Neural cell (in vitro differentiated cells): ENCODE measurements around the gene LPP. TPM values are rescaled to one million over a fixed set of nuclear protein-coding genes. Genes with fewer than 3 reads are reported as not detected.

Experiments used
- H2AFZ ChIP-seq: fragments of 200-600, 300-800 bp; sonication (generic), shearing (Covaris generic); 2 replicates; pipeline ENCODE4 v1.6.0; 2014; ENCODE audit warnings: low read depth, mild to moderate bottlenecking, antibody characterized with exemption, low read length, moderate library complexity
- H3F3A ChIP-seq: fragments of 200-600 bp; shearing (Covaris generic); 2 replicates; pipeline ENCODE4 v1.6.1; 2016; ENCODE audit warnings: mild to moderate bottlenecking, moderate library complexity, mixed read lengths, antibody characterized with exemption, low read length; ENCODE audit not compliant: insufficient read depth, poor library complexity, severe bottlenecking
- H3K27ac ChIP-seq: fragments of 200-600, 300-800 bp; sonication (generic), shearing (Covaris generic); 2 replicates; pipeline ENCODE4 v1.5.1; 2014; ENCODE audit warnings: mild to moderate bottlenecking, low read length, moderate library complexity
- H3K27me3 ChIP-seq: fragments of 300-800, 200-600 bp; sonication (generic), shearing (Covaris generic); 2 replicates; pipeline ENCODE4 v1.6.0; 2014; ENCODE audit warnings: mild to moderate bottlenecking, low read depth, low read length, moderate library complexity; ENCODE audit not compliant: insufficient read depth
- H3K36me3 ChIP-seq: fragments of 300-800, 200-600 bp; sonication (generic), shearing (Covaris generic); 2 replicates; pipeline ENCODE4 v1.5.1; 2014; ENCODE audit warnings: mild to moderate bottlenecking, antibody characterized with exemption, low read length, moderate library complexity; ENCODE audit not compliant: insufficient read depth
- H3K4me2 ChIP-seq: fragments of 300-800, 200-600 bp; sonication (generic), shearing (Covaris generic); 2 replicates; pipeline ENCODE4 v1.6.0; 2014; ENCODE audit warnings: mild to moderate bottlenecking, low read length
- H3K4me3 ChIP-seq: fragments of 300-800, 200-600 bp; sonication (generic), shearing (Covaris generic); 2 replicates; pipeline ENCODE4 v1.5.1; 2014; ENCODE audit warnings: mild to moderate bottlenecking, low read length, moderate library complexity
- H3K79me2 ChIP-seq: fragments of 200-600 bp; shearing (Covaris generic); replicated peaks from 2 replicates; pipeline ENCODE4 v1.6.0; 2014; ENCODE audit warnings: mild to moderate bottlenecking, low read length, moderate library complexity; ENCODE audit not compliant: insufficient read depth
- H3K9ac ChIP-seq: fragments of 300-800, 200-600 bp; sonication (generic), shearing (Covaris generic); 2 replicates; pipeline ENCODE4 v1.6.1; 2016; ENCODE audit warnings: mild to moderate bottlenecking, low read length, mixed read lengths
- H3K9me2 ChIP-seq: fragments of 200-600 bp; shearing (Covaris generic); 2 replicates; pipeline ENCODE4 v1.6.1; 2016; ENCODE audit warnings: mild to moderate bottlenecking, low read length, mixed read lengths; ENCODE audit not compliant: insufficient read depth
- H3K9me3 ChIP-seq: fragments of 200-600, 300-800 bp; sonication (generic), shearing (Covaris generic); 2 replicates; pipeline ENCODE4 v1.6.1; 2016; ENCODE audit warnings: mild to moderate bottlenecking, mixed run types, low read length, moderate library complexity, mixed read lengths
- H4K20me1 ChIP-seq: fragments of 200-600 bp; shearing (Covaris generic); 2 replicates; pipeline ENCODE4 v1.6.1; 2016; ENCODE audit warnings: mild to moderate bottlenecking, mixed run types; ENCODE audit not compliant: insufficient read depth
- CTCF ChIP-seq: fragments of 450-650 bp; IDR thresholded peaks from 2 replicates; pipeline ENCODE4 v1.5.1; 2014; ENCODE audit warnings: antibody characterized with exemption, mild to moderate bottlenecking, moderate library complexity; ENCODE audit not compliant: poor library complexity, severe bottlenecking
- EP300 ChIP-seq: fragments of 450-650 bp; conservative IDR thresholded peaks from 2 replicates; pipeline ENCODE4 v1.6.1; 2014; ENCODE audit warnings: antibody characterized with exemption, mild to moderate bottlenecking, moderate library complexity; ENCODE audit not compliant: poor library complexity, severe bottlenecking
- EZH2 ChIP-seq: fragments of 200-600, 300-800 bp; shearing (Covaris generic), sonication (generic); IDR thresholded peaks from 2 replicates; pipeline ENCODE4 v1.6.1; 2014; ENCODE audit warnings: antibody characterized with exemption, low read length, borderline replicate concordance, mild to moderate bottlenecking; ENCODE audit not compliant: insufficient read depth, poor library complexity, severe bottlenecking
- MXI1 ChIP-seq: fragments of 450-650 bp; conservative IDR thresholded peaks from 2 replicates; pipeline ENCODE4 v1.6.1; 2014; ENCODE audit warnings: antibody characterized with exemption, mild to moderate bottlenecking; ENCODE audit not compliant: poor library complexity, severe bottlenecking
- POLR2AphosphoS5 ChIP-seq: IDR thresholded peaks from 2 replicates; pipeline ENCODE4 v1.6.1; 2012
- RAD21 ChIP-seq: fragments of 450-650 bp; conservative IDR thresholded peaks from 2 replicates; pipeline ENCODE4 v1.6.1; 2014; ENCODE audit warnings: antibody characterized with exemption, mild to moderate bottlenecking, moderate library complexity
- REST ChIP-seq: IDR thresholded peaks from 2 replicates; pipeline ENCODE4 v1.6.1; 2012; ENCODE audit warnings: borderline replicate concordance
- SMC3 ChIP-seq: fragments of 450-650 bp; conservative IDR thresholded peaks from 2 replicates; pipeline ENCODE4 v1.6.1; 2014; ENCODE audit warnings: antibody characterized with exemption, mild to moderate bottlenecking, moderate library complexity; ENCODE audit not compliant: poor library complexity
- TAF1 ChIP-seq: IDR thresholded peaks from 2 replicates; pipeline ENCODE4 v1.6.1; 2012; ENCODE audit warnings: low read depth
- polyA plus RNA-seq: library from polyadenylated mRNA; depleted of rRNA; stranded (reverse); fragments of >200 nt; gene quantifications from 2 replicates; pipeline ENCODE4 v1.2.3, GENCODE V29; 2014

The LPP gene
- polyA plus RNA-seq, 1 donor from 2014 or later, result 3.0 TPM

- Histone ChIP-seq H3F3A (no peaks in the 10 kb centered on the region), H3K4me2 (no peak overlapping the region), H3K4me3 (no peak overlapping the region), H3K9me2 (no peaks in the 10 kb centered on the region), H3K27ac (no peak overlapping the region), H3K27me3 (no peaks in the 10 kb centered on the region), H2AFZ (no peak overlapping the region), H4K20me1 (no peaks in the 10 kb centered on the region), H3K9me3 (no peaks in the 10 kb centered on the region), H3K9ac (no peak overlapping the region), H3K36me3 (no peaks in the 10 kb centered on the region), H3K79me2 (no peaks in the 10 kb centered on the region)
- TF ChIP-seq MXI1 (no peak), TAF1 (no peak), RAD21 (no peak), EZH2 (no peak), EP300 (no peak), REST (no peak), SMC3 (no peak), CTCF (no peak), POLR2AphosphoS5 (no peak)
These were observed 672.6 kb downstream of the LPP start for GRCh38 chr3:188826574-188826973.

GRCh38 chr3:188827103-188827502 lies 673.1 kb downstream of the LPP start:
- Histone ChIP-seq H3K9me2 (no peaks in the 10 kb centered on the region), H3K79me2 (no peaks in the 10 kb centered on the region), H3K9me3 (no peaks in the 10 kb centered on the region), H2AFZ (no peak overlapping the region), H4K20me1 (no peaks in the 10 kb centered on the region), H3K27me3 (no peaks in the 10 kb centered on the region), H3K27ac (no peak overlapping the region), H3K9ac (no peak overlapping the region), H3K4me2 (no peak overlapping the region), H3K4me3 (no peak overlapping the region), H3F3A (no peaks in the 10 kb centered on the region), H3K36me3 (no peaks in the 10 kb centered on the region)
- TF ChIP-seq RAD21 (no peak), EZH2 (no peak), EP300 (no peak), POLR2AphosphoS5 (no peak), CTCF (no peak), MXI1 (no peak), SMC3 (no peak), REST (no peak), TAF1 (no peak)
